Mesenchymal stem cell (in vitro differentiated cells and primary cell): Measurements from ENCODE around the gene NIN.

Experiments used
- DNase-seq: peaks from one replicate; pipeline ENCODE4 v3.0.0-alpha.2; 2013
- H2AFZ ChIP-seq: one replicate; pipeline ENCODE4 v1.6.1; 2013; ENCODE audit warnings: low read depth, mild to moderate bottlenecking, control low read depth, inconsistent platforms, low read length, moderate library complexity
- H2AK5ac ChIP-seq: 2 replicates; pipeline ENCODE4 v1.6.1; 2013; ENCODE audit warnings: low read length, moderate library complexity, mild to moderate bottlenecking, inconsistent platforms; ENCODE audit not compliant: severe bottlenecking
- H2BK120ac ChIP-seq: one replicate; pipeline ENCODE4 v1.6.1; 2013; ENCODE audit warnings: low read depth, mild to moderate bottlenecking, inconsistent platforms, low read length, moderate library complexity
- H2BK12ac ChIP-seq, 2 experiments: one replicate each; pipeline ENCODE4 v1.6.1; 2013; ENCODE audit warnings: inconsistent platforms in 2 of 2, low read length in 2 of 2, mild to moderate bottlenecking in 2 of 2, moderate library complexity in 2 of 2, control low read depth in 1 of 2
- H2BK15ac ChIP-seq: one replicate; pipeline ENCODE4 v1.6.1; 2013; ENCODE audit warnings: mild to moderate bottlenecking, low read depth, inconsistent platforms; ENCODE audit not compliant: poor library complexity, severe bottlenecking
- H2BK5ac ChIP-seq: 2 replicates; pipeline ENCODE4 v1.6.1; 2013; ENCODE audit warnings: low read depth, mild to moderate bottlenecking, low read length, control low read depth, inconsistent platforms; ENCODE audit not compliant: poor library complexity, severe bottlenecking
- H3K14ac ChIP-seq, 2 experiments: one replicate each; pipeline ENCODE4 v1.6.1; 2013; ENCODE audit warnings: inconsistent platforms in 2 of 2, low read length in 2 of 2, control low read depth in 1 of 2, mild to moderate bottlenecking in 1 of 2, moderate library complexity in 1 of 2
- H3K18ac ChIP-seq, 2 experiments: one replicate each; pipeline ENCODE4 v1.6.1; 2013; ENCODE audit warnings: inconsistent platforms in 2 of 2, low read length in 2 of 2, control low read depth in 1 of 2, low read depth in 1 of 2, mild to moderate bottlenecking in 1 of 2
- H3K23ac ChIP-seq, 2 experiments: one replicate each; pipeline ENCODE4 v1.6.1; 2013; ENCODE audit warnings: inconsistent platforms in 2 of 2, low read length in 2 of 2, mild to moderate bottlenecking in 2 of 2, moderate library complexity in 2 of 2, control low read depth in 1 of 2
- H3K27ac ChIP-seq: 2 replicates; pipeline ENCODE4 v1.5.1; 2013; ENCODE audit warnings: mild to moderate bottlenecking, moderate library complexity, low read length, control low read depth, inconsistent platforms; ENCODE audit not compliant: poor library complexity, severe bottlenecking
- H3K27me3 ChIP-seq, 2 experiments: 2 replicates each; pipeline versions ENCODE4 v1.6.1 to v1.7.0; 2013; ENCODE audit warnings: low read length in 2 of 2, mild to moderate bottlenecking in 2 of 2, moderate library complexity in 2 of 2, control low read depth in 1 of 2, inconsistent platforms in 1 of 2; ENCODE audit not compliant: control insufficient read depth in 1 of 2, insufficient read depth in 1 of 2
- H3K36me3 ChIP-seq, 2 experiments: 2 replicates each; pipeline versions ENCODE4 v1.6.1 to v1.7.0; 2013; ENCODE audit warnings: low read length in 2 of 2, control low read depth in 1 of 2, inconsistent platforms in 1 of 2, low read depth in 1 of 2, mild to moderate bottlenecking in 1 of 2; ENCODE audit not compliant: insufficient read depth in 2 of 2, control insufficient read depth in 1 of 2
- H3K4ac ChIP-seq, 2 experiments: one replicate each; pipeline ENCODE4 v1.6.1; 2013; ENCODE audit warnings: inconsistent platforms in 2 of 2, low read length in 2 of 2, mild to moderate bottlenecking in 2 of 2, moderate library complexity in 2 of 2, control low read depth in 1 of 2, low read depth in 1 of 2
- H3K4me1 ChIP-seq: 2 replicates; pipeline ENCODE4 v1.6.1; 2013; ENCODE audit warnings: low read depth, low read length, control low read depth; ENCODE audit not compliant: control insufficient read depth, insufficient read depth
- H3K4me2 ChIP-seq: 2 replicates; pipeline ENCODE4 v1.6.1; 2013; ENCODE audit warnings: low read length, mild to moderate bottlenecking, inconsistent platforms; ENCODE audit not compliant: poor library complexity, severe bottlenecking
- H3K4me3 ChIP-seq, 2 experiments: 2 replicates each; pipeline versions ENCODE4 v1.5.1 to v1.7.0; 2013; ENCODE audit warnings: low read length in 2 of 2, mild to moderate bottlenecking in 2 of 2, control low read depth in 1 of 2, low read depth in 1 of 2; ENCODE audit not compliant: insufficient read depth in 1 of 2
- H3K79me1 ChIP-seq: replicated peaks from 2 replicates; pipeline ENCODE4 v1.6.1; 2013; ENCODE audit warnings: mild to moderate bottlenecking, control low read depth, low read length, inconsistent platforms; ENCODE audit not compliant: poor library complexity, severe bottlenecking
- H3K9ac ChIP-seq: 2 replicates; pipeline ENCODE4 v1.7.0; 2013; ENCODE audit warnings: mild to moderate bottlenecking, low read length, moderate library complexity
- H3K9me3 ChIP-seq: 2 replicates; pipeline ENCODE4 v1.7.0; 2013; ENCODE audit warnings: mild to moderate bottlenecking, low read length; ENCODE audit not compliant: control insufficient read depth
- H4K8ac ChIP-seq: one replicate; pipeline ENCODE4 v1.6.1; 2013; ENCODE audit warnings: inconsistent platforms, mild to moderate bottlenecking, low read length, moderate library complexity
- H4K91ac ChIP-seq: one replicate; pipeline ENCODE4 v1.6.1; 2013; ENCODE audit warnings: mild to moderate bottlenecking, low read length, inconsistent platforms
- WGBS: methylation state at CpG from one replicate; pipeline ENCODE4 v1.1.7; 2013; ENCODE audit warnings: mixed read lengths; 5-methylcytosine and 5-hydroxymethylcytosine counted together

NIN gene

GRCh38 chr14:50835280-50835679 lies 4.3 kb upstream of the NIN start:
- Histone ChIP-seq H3K23ac (no peak overlapping the region), H2BK5ac (no peak overlapping the region), H3K9me3 (no peaks in the 10 kb centered on the region), H4K8ac (no peak overlapping the region), H3K4ac (no peak overlapping the region), H3K79me1 (no peaks in the 10 kb centered on the region), H2AFZ (no peak overlapping the region), H3K27ac (no peak overlapping the region), H3K36me3 (no peaks in the 10 kb centered on the region), H2BK120ac (no peak overlapping the region), H3K18ac (no peak overlapping the region), H3K9ac (no peak overlapping the region), H3K27me3 (peaks cover 0 to 4% of the 10 kb centered on the region in 2 experiments), H2BK15ac (no peak overlapping the region), H3K4me1 (peaks cover 7% of the 10 kb centered on the region), H3K4me2 (no peak overlapping the region), H2AK5ac (no peak overlapping the region), H3K14ac (no peak overlapping the region), H2BK12ac (no peak overlapping the region), H4K91ac (no peak overlapping the region), H3K4me3 (no peak overlapping the region)
- no peak for DNase-seq
- 56% methylated on average over 2 of the region's 2 CpGs for WGBS

GRCh38 chr14:50834802-50835276 lies 3.9 kb upstream of the NIN start:
- H2BK12ac ChIP-seq, result no peak overlapping the region
- H3K9ac ChIP-seq, result no peak overlapping the region
- no peak overlapping the region for H4K8ac ChIP-seq
- no peak overlapping the region for H3K14ac ChIP-seq
- H3K4me3 ChIP-seq, result no peak overlapping the region
- H2BK120ac ChIP-seq, result no peak overlapping the region
- H3K79me1 ChIP-seq, result no peaks in the 10 kb centered on the region
- 93% methylated on average over 5 of the region's 5 CpGs for WGBS
- peak overlapping the region in 1 of 2 experiments; percentile 54 for H3K4ac ChIP-seq
- H2AK5ac ChIP-seq, result no peak overlapping the region
- no peak overlapping the region for H3K4me2 ChIP-seq
- H3K4me1 ChIP-seq, result peaks cover 7% of the 10 kb centered on the region
- no peak overlapping the region for H3K18ac ChIP-seq
- no peaks in the 10 kb centered on the region for H3K27me3 ChIP-seq
- no peaks in the 10 kb centered on the region for H3K9me3 ChIP-seq
- H2BK5ac ChIP-seq, result no peak overlapping the region
- no peak overlapping the region for H2AFZ ChIP-seq
- H3K36me3 ChIP-seq, result no peaks in the 10 kb centered on the region
- no peak for DNase-seq
- H2BK15ac ChIP-seq, result no peak overlapping the region
- H3K23ac ChIP-seq, result no peak overlapping the region
- no peak overlapping the region for H4K91ac ChIP-seq
- no peak overlapping the region for H3K27ac ChIP-seq

- H3K4me2 ChIP-seq, result no peak overlapping the region
- no peak overlapping the region for H3K14ac ChIP-seq
- H3K9ac ChIP-seq, result no peak overlapping the region
- H3K23ac ChIP-seq, result no peak overlapping the region
- H4K8ac ChIP-seq, result peak overlapping the region; percentile 37
- no peak overlapping the region for H2BK15ac ChIP-seq
- no peak overlapping the region for H2BK120ac ChIP-seq
- H2AFZ ChIP-seq, result no peak overlapping the region
- no peak overlapping the region for H3K4ac ChIP-seq
- no peak overlapping the region for H3K4me3 ChIP-seq
- DNase-seq, result peak; percentile 34
- H3K4me1 ChIP-seq, result peaks cover 7% of the 10 kb centered on the region
- no peaks in the 10 kb centered on the region for H3K36me3 ChIP-seq
- H3K27me3 ChIP-seq, result no peaks in the 10 kb centered on the region
- H2BK12ac ChIP-seq, result no peak overlapping the region
- WGBS, result 98% methylated on average over 2 of the region's 6 CpGs
- no peak overlapping the region for H4K91ac ChIP-seq
- peak overlapping the region in 1 of 2 experiments; percentile 41 for H3K18ac ChIP-seq
- H3K79me1 ChIP-seq, result peaks cover 4% of the 10 kb centered on the region
- H3K9me3 ChIP-seq, result no peaks in the 10 kb centered on the region
- H3K27ac ChIP-seq, result no peak overlapping the region
- H2BK5ac ChIP-seq, result no peak overlapping the region
- H2AK5ac ChIP-seq, result no peak overlapping the region
These were observed 2.1 kb upstream of the NIN start for GRCh38 chr14:50832935-50833630.

GRCh38 chr14:50831726-50832168 lies 785 bp upstream of the NIN start:
- H3K79me1 ChIP-seq, result peaks cover 6% of the 10 kb centered on the region
- no peak overlapping the region for H4K91ac ChIP-seq
- H3K14ac ChIP-seq, result no peak overlapping the region
- peak overlapping the region; percentile 92 to 94 for H3K18ac ChIP-seq
- H2AK5ac ChIP-seq, result no peak overlapping the region
- H3K9ac ChIP-seq, result peak overlapping the region; percentile 81
- peak overlapping the region in 1 of 2 experiments; percentile 65 for H3K4ac ChIP-seq
- H2BK120ac ChIP-seq, result no peak overlapping the region
- H3K27me3 ChIP-seq, result no peaks in the 10 kb centered on the region
- 5% methylated on average over 9 of the region's 10 CpGs for WGBS
- H2BK5ac ChIP-seq, result no peak overlapping the region
- peak overlapping the region in 1 of 2 experiments; percentile 80 for H2BK12ac ChIP-seq
- peaks cover 5% of the 10 kb centered on the region for H3K4me1 ChIP-seq
- peak overlapping the region; percentile 87 to 92 for H3K4me3 ChIP-seq
- H2AFZ ChIP-seq, result peak overlapping the region; percentile 87
- H3K4me2 ChIP-seq, result peak overlapping the region; percentile 69
- no peak for DNase-seq
- H3K36me3 ChIP-seq, result peaks cover 0 to 4% of the 10 kb centered on the region in 2 experiments
- H3K9me3 ChIP-seq, result no peaks in the 10 kb centered on the region
- H2BK15ac ChIP-seq, result no peak overlapping the region
- H3K23ac ChIP-seq, result peak overlapping the region in 1 of 2 experiments; percentile 79
- H3K27ac ChIP-seq, result no peak overlapping the region
- H4K8ac ChIP-seq, result peak overlapping the region; percentile 45
